GM21390 (cell line): Measurements from ENCODE around the gene UBE2I.
A peak's percentile ranks its signal among the peaks of the same experiment; 100 is the strongest.
"Not testable (repeated sequence)": the region's sequence is repeated elsewhere in the genome, so short reads cannot be mapped to it uniquely, and the experiment has no call there.

ENCODE experiments used
- ATAC-seq: cut with Tn5 transposase; IDR thresholded peaks from one replicate; pipeline ENCODE4 v1.9.1; 2021; ENCODE audit not compliant: unreplicated experiment

UBE2I gene

DNA sequence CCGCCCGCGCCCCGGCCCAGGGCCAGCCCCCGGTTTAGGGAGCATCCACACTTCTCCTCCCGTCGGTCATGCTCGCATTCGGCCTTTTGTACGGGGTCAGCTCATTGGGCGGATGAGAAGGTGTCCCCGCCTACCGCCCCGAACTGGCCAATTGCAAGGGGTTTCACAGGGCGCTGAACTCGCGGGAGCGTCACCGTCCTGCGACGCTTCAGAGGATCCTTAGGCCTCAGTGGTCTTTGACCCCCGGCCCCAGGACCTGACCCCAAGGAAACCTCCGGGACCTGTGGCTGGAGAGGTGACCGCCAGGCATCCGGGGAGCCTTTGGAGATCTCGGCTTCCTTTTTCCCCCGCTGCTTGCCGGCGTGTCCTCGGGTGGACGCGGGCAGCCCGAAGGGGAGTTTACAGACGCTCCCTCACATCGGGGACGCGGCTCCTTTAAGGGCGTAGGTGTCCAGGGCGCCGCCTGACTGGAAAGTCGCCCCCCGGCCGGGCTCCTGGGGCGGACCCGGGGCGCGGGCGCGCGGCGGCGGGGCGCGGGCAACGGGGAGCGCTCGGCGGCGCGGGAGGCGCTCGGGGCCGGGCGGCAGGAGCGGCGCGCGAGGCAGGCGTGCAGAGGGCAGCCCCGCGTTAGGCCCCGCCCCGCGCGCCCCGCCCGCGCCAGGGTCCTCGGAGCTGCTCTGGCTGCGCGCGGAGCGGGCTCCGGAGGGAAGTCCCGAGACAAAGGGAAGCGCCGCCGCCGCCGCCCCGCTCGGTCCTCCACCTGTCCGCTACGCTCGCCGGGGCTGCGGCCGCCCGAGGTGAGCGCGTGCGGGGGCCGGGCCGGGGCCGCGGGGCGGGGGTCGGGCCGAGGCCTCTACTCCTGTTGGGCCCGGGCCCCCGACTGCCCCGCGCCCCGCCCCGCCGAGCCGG lies at the start of gene UBE2I:
UBE2I (plus strand) TSS at position 660 of the 909 bp plus-strand sequence. CDS start 4,395 bp downstream, outside the sequence.
- ATAC-seq: peak; percentile 59

DNA sequence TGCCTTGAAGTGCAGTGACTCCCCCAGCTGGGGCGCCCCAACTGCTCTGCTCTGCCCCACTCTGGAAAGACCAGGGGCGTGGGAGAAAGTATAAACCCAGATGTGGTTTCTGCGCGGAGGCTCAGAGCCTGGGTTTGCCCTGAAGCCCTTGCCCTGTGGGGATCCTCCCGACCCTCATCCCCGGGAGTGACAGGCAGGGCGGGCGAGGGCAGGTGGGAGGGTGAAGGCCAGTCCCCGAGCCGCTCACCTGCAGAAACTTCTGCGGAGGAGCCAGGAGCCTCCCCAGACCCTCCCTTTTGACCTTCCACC lies 49.7 kb upstream of the UBE2I start:
- ATAC-seq: no peak

- ATAC-seq: no peak
These were observed 49.2 kb upstream of the UBE2I start for GRCh38 chr16:1260101-1260680.

DNA sequence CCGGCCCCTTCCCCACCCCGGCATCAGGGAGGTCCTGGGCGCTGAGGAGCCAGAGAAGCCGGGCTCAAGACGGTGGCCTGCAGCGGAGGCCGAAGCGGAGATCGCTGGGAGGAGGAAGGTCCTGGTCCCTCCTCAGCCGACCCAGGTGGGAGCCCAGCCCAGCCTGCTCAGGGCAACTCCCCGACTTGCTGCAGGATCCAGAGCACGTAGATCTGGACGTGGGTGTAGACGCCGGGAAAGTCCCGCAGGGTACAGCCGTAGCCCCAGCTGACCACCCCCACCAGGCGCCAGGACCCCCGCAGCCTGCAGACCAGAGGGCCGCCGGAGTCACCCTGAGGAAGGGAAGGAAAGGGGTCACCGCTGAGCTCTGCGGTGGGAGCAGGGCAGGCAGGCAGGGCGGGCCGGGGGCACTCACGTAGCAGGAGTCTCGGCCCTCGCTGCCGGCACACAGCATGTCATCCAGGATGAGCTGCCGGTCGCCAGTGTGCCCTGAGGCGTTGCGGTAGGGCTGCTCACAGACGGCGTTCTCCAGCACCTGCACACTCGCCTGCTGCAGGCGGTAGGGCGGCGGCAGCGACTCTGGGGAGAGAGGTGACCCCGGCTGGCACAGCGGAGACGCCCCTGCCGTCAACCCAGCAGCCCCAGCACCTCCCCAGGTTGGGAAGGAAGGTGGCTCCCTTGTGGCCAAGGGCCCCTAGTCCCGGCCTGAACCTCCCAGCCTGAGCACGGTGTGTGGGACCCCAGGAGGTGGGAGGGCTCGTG lies 48.1 kb upstream of the UBE2I start:
- ATAC-seq: no peak

DNA sequence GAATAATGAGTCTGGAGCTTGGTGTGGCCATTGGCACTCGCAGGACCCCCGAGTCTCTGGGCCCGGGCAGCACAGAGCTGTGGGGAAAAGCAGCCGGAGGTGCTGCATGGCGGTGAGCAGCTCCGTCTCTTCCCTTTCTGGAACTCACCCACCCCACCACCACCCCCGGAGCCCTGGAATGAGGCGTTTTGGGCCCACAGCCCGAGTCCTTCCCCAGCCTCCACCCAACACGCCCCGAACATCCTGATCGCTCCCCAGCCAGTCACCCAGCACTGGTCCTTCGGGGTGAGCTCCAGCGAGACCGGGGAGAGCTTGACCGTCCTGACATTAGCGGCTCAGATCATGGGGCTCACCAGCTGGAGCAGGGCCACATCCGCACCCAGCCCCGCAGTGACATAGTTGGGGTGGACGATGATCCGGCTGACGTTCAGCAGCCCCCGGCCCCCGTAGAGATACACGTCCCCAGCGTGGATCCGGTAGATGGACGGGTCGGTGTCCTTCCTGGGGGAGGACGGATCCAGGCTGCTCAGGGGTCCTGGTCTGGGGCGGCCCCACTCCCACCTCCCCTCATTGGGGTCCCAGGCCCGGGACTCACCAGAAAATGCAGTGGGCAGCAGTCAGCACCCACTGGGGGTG lies 47.1 kb upstream of the UBE2I start:
- ATAC-seq: no peak

DNA sequence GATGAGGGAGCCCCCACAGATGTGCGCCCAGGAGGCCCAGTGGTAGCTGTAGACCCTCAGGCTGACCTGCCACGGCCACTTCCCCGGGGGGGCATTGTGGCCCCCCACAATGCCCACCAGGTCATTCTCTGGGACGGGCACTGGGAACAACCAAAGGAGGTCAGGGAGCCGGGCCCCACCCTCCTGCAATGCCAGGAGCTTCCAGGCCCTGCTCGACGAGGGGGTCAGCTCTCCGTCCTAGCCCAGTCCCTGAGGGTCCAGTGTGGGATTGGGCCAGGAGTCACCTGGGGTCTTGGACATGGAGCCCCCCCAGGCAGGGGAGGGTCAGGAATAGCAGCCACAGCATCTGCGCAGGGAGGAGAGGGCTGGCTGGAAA lies 46.6 kb upstream of the UBE2I start:
- ATAC-seq: no peak

- no peak for ATAC-seq
These were observed 45.7 kb upstream of the UBE2I start for GRCh38 chr16:1263591-1264344.

DNA sequence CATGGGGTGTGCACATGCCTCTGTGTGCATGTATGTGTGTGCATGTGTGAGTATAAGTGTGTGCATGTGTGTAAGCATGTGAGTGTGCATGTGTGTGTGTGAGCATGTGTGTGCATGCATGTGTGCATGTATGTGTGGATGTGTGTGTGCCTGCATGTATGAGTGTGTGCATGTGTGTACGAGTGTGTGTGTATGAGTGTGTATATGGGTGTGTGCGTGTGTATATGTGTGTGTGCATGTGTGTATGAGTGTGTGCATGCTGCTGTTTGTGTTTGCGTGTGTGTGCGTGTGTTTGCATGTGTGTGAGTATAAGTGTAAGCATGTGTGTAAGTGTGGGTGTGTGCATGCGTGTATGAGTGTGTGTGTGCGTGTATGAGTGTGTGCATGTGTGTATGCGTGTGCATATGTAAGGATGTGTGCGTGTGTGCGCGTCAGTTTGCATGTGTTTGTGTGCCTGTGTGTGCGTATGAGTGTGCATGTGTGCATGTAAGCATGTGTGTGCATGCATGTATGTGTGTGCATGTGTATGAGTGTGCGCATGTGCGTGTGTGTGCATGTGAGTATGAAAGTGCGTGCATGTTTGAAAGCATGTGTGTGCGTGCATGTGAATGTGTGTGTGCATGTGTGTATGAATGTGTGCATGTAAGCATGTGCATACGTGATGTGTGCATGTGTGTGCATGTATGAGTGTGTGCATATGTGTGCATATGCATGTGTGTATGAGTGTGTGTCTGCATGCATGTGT lies 44.9 kb upstream of the UBE2I start:
- ATAC-seq: no peak

GRCh38 chr16:1265090-1265630 lies 44.3 kb upstream of the UBE2I start:
- no peak for ATAC-seq

DNA sequence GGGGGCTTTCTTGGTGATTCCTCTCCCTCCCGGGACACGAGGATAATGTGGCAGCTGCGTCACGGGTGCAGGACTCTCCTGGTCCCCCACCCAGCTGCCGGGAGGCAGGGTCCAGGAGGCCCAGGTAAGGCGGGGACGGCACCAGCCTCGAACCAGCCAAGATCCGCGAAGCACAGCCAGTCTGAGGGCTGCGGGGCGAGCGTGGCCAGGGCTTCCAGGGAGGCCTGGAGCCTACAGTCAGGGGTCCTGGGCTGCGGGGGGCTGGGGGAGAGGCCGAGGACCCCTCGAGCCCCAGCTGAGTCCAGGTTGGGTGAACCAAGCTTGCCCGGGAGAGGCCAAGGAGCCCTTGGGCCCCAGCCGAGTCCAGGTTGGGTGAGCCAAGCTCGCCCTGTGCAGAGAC lies 43.6 kb upstream of the UBE2I start:
- no peak for ATAC-seq

DNA sequence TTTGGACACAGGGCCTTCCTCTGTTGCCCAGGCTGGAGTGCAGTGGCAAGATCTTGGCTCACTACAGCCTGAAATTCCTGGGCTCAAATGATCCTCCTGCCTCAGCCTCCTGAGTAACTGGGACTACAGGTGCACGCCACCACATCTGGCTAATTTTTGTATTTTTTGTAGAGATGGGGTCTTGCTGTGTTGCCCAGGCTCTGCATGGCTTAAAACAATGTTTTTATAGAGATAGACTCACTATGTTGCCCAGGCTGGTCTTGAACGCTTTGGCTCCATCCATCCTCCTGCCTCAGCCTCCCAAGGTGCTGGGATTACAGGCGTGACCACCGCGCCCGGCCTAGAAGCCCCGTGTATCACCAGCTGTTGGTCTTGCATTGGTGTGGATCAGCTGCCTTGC lies 40.0 kb upstream of the UBE2I start:
- not testable (repeated sequence) for ATAC-seq

DNA sequence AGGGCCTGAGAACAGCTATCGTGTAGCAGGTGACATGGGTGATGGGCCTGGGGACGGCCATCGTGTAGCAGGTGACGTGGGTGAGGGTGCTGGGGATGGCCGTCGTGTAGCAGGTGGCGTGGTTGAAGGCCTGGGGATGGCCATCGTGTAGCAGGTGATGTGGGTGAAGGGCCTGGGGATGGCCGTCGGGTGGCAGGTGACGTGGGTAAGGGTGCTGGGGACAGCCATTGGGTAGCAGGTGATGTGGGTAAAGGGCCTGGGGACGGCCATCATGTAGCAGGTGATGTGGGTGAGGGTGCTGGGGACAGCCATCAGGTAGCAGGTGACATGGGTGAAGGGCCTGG lies 38.1 kb upstream of the UBE2I start:
- ATAC-seq: no peak

DNA sequence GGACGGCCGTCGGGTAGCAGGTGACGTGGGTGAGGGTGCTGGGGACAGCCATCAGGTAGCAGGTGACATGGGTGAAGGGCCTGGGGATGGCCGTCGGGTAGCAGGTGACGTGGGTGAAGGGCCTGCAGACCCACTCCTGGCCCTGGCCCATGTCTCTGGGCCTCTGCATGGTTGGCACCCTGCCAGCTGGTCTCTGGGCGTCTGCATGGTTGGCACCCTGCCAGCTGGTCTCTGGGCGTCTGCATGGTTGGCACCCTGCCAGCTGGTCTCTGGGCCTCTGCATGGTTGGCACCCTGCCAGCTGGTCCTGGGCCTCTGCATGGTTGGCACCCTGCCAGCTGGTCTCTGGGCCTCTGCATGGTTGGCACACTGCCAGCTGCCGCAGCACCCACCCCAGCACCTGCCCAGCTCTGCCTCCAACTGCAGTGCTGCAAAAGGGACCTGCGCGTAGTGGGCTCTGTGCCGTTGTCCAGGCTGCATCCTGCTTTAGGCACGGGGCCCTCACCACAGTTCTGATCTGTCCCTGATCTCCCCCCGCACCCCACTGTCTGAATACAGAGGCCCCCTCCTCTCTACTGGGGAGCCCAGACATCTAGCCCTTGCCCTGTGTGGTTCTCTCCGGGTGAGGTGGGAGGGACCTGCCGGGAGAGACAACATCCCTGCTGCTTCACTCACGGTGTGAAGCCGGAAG lies 37.6 kb upstream of the UBE2I start:
- not testable (repeated sequence) for ATAC-seq

- ATAC-seq: no peak
These were observed 36.8 kb upstream of the UBE2I start for GRCh38 chr16:1272453-1273198.

DNA sequence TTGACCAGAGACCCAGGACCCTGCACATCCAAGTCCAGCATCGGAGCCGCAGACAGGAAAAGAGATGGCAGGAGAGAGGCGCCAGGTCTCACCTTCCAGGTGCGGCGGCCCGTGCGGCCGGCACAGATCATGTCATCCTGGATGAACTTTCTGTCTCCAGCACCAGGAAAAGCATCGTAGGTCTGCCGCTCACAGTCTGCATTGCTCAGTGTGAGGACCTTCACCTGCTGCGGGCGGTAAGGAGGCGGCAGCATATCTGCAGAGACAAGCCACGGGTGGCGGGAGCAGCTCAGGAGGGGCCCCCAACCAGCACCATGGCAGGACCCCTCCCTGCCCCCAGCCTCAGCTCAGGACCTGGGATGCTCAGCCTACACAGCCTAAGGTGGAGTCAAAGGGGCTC lies 35.6 kb upstream of the UBE2I start:
- ATAC-seq: no peak

DNA sequence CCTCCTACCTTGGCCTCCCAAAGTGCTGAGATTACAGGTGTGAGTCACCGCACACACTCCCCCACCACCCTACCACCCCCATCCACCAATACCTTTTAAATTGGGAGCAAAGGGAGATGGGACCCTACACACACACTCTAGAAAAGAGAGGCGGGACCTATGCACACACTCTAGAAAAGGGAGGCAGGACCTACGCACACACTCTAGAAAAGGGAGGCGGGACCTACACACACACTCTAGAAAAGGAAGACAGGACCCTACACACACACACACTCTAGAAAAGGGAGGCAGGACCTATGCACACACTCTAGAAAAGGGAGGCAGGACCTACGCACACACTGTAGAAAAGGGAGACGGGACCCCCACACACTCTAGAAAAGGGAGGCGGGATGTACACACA lies 34.7 kb upstream of the UBE2I start:
- no peak for ATAC-seq

GRCh38 chr16:1275791-1276579 lies 33.5 kb upstream of the UBE2I start:
- no peak for ATAC-seq

GRCh38 chr16:1276580-1276878 lies 32.9 kb upstream of the UBE2I start:
- no peak for ATAC-seq
